WTC11 (cell line): ENCODE results near the gene TMPRSS11B.

Experiments
- ETV6 ChIP-seq: sonication (generic); formaldehyde crosslinking; IDR thresholded peaks from 2 replicates; pipeline ENCODE4 v1.8.1; 2022; ENCODE audit warnings: mild to moderate bottlenecking, missing genetic modification reagents
- FOXJ3 ChIP-seq: sonication (generic); formaldehyde crosslinking; IDR thresholded peaks from 2 replicates; pipeline ENCODE4 v1.9.0; 2021; ENCODE audit warnings: missing genetic modification reagents, mild to moderate bottlenecking, borderline replicate concordance
- ZNF423 ChIP-seq: fragments of 250-450 bp; sonication (Bioruptor Pico); IDR thresholded peaks from 2 replicates; pipeline ENCODE4 v2.1.2; 2022; ENCODE audit warnings: mild to moderate bottlenecking, moderate library complexity
- TF ChIP-seq, protein P1 (sequence below): fragments of 200-600 bp; IDR thresholded peaks from 2 replicates; pipeline ENCODE4 v1.8.0; 2022; ENCODE audit warnings: antibody characterized with exemption

DNA sequence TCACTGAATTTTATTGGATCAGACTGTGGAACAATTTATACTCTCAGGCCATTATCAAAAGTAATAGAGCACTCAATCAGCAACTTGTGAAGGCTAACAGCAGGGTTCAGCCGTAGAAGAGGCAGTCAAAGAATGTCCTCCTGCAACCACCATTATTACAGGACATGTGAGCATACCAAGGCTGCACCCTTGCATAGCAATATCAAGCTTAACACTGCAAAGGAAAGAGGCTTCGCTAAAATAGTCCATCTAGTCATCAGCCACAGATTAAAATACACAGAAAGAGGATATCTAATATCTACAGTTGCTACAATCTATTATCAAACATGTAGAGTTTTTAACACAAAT lies 42.9 kb upstream of the TMPRSS11B start:
- TF ChIP-seq, protein P1, sequence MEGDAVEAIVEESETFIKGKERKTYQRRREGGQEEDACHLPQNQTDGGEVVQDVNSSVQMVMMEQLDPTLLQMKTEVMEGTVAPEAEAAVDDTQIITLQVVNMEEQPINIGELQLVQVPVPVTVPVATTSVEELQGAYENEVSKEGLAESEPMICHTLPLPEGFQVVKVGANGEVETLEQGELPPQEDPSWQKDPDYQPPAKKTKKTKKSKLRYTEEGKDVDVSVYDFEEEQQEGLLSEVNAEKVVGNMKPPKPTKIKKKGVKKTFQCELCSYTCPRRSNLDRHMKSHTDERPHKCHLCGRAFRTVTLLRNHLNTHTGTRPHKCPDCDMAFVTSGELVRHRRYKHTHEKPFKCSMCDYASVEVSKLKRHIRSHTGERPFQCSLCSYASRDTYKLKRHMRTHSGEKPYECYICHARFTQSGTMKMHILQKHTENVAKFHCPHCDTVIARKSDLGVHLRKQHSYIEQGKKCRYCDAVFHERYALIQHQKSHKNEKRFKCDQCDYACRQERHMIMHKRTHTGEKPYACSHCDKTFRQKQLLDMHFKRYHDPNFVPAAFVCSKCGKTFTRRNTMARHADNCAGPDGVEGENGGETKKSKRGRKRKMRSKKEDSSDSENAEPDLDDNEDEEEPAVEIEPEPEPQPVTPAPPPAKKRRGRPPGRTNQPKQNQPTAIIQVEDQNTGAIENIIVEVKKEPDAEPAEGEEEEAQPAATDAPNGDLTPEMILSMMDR: no peak
- TF ChIP-seq ZNF423 (CRISPR knock-in tag) (no peak), FOXJ3 (no peak), ETV6 (CRISPR knock-in tag) (no peak)
